IgD-negative memory B cell (primary cell): ENCODE measurements around the gene CELF4. TPM values are rescaled to one million over a fixed set of nuclear protein-coding genes. Genes with fewer than 3 reads are reported as not detected.

Source experiments
- H3K27ac Mint-ChIP-seq, 3 donors: one replicate each; pipeline ENCODE4 v1.8.0; 2020 to 2022; ENCODE audit warnings: mild to moderate bottlenecking in 3 of 3, mixed read lengths in 3 of 3, moderate library complexity in 1 of 3
- H3K27me3 Mint-ChIP-seq: one replicate; pipeline ENCODE4 v1.8.0; 2021; ENCODE audit warnings: mixed read lengths
- H3K36me3 Mint-ChIP-seq: one replicate; pipeline ENCODE4 v1.8.0; 2020; ENCODE audit warnings: mild to moderate bottlenecking, mixed read lengths
- H3K4me1 Mint-ChIP-seq, 3 donors: one replicate each; pipeline ENCODE4 v1.8.0; 2020 to 2022; ENCODE audit warnings: mixed read lengths in 3 of 3, mild to moderate bottlenecking in 1 of 3
- H3K4me3 Mint-ChIP-seq, 4 donors: one replicate each; pipeline ENCODE4 v1.8.0; 2020 to 2022; ENCODE audit warnings: mild to moderate bottlenecking in 4 of 4, mixed read lengths in 4 of 4, moderate library complexity in 3 of 4
- H3K9me3 Mint-ChIP-seq, 3 donors: one replicate each; pipeline ENCODE4 v1.8.0; 2020 to 2021; ENCODE audit warnings: mixed read lengths in 3 of 3, mild to moderate bottlenecking in 1 of 3
- polyA plus RNA-seq: library from polyadenylated mRNA; unstranded; fragments of 300-500 nt; fragmentation: Illumina TruSeq; gene quantifications from one replicate; pipeline ENCODE4 v1.2.3, GENCODE V29; 2021

CELF4 gene
- polyA plus RNA-seq, 1 donor from 2014 or later: 0.21 TPM

DNA sequence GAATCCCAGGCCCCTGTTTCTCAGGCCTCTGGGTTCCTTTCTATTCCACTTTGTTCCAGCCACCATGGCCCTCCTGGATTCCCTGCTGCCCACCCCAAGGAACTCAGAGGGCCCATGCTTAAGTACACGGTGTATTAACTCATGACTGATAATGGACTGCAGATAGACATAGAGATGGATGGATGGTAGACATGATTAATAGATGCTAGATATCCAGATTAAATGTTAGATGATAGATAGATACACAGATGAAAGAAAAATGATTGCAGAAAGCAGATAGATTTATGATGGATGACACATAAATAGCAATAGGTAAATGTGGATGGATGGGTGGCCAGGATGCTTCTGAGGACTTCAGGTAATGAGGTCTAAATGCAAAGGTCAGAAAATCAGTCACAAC, 278.0 kb downstream of the CELF4 start:
- no peak overlapping the region for H3K4me3 Mint-ChIP-seq
- no peaks in the 10 kb centered on the region for H3K4me1 Mint-ChIP-seq
- no peaks in the 10 kb centered on the region for H3K36me3 Mint-ChIP-seq
- peaks cover 3% of the 10 kb centered on the region for H3K27me3 Mint-ChIP-seq
- no peak overlapping the region for H3K27ac Mint-ChIP-seq
- H3K9me3 Mint-ChIP-seq: no peaks in the 10 kb centered on the region

DNA sequence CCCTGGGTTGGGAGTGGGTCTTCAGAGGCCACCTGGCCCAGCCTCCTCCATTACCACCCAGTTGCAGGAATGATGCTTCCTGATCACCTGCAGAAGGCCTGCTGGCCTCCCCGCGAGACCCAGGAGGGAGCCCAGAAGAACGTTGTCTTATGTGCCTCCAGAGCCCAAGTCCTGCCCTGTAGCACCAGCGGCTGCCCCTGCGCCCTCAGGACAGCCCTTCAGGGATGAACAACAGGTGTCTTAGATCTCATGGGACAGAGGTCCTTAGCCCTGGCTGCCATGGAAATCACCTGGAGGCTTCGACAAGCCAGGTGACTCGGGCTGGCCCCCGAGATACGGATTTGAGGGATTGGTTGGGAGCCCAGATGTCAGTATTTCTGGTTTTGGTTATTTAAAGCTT, 278.8 kb downstream of the CELF4 start:
- H3K4me1 Mint-ChIP-seq: no peaks in the 10 kb centered on the region
- H3K36me3 Mint-ChIP-seq: no peaks in the 10 kb centered on the region
- peaks cover 3% of the 10 kb centered on the region for H3K27me3 Mint-ChIP-seq
- no peak overlapping the region for H3K27ac Mint-ChIP-seq
- no peaks in the 10 kb centered on the region for H3K9me3 Mint-ChIP-seq
- no peak overlapping the region for H3K4me3 Mint-ChIP-seq

GRCh38 chr18:37285825-37286224, 279.8 kb downstream of the CELF4 start:
- no peaks in the 10 kb centered on the region for H3K4me1 Mint-ChIP-seq
- H3K27me3 Mint-ChIP-seq: peaks cover 3% of the 10 kb centered on the region
- H3K9me3 Mint-ChIP-seq: peaks cover 0 to 2% (median 0%) of the 10 kb centered on the region in 3 donors
- H3K4me3 Mint-ChIP-seq: no peak overlapping the region
- no peak overlapping the region for H3K27ac Mint-ChIP-seq
- no peaks in the 10 kb centered on the region for H3K36me3 Mint-ChIP-seq

GRCh38 chr18:37284260-37284659, 281.3 kb downstream of the CELF4 start:
- peaks cover 5% of the 10 kb centered on the region for H3K27me3 Mint-ChIP-seq
- H3K4me3 Mint-ChIP-seq: no peak overlapping the region
- H3K4me1 Mint-ChIP-seq: no peaks in the 10 kb centered on the region
- H3K36me3 Mint-ChIP-seq: no peaks in the 10 kb centered on the region
- H3K27ac Mint-ChIP-seq: no peak overlapping the region
- peaks cover 0 to 2% (median 0%) of the 10 kb centered on the region in 3 donors for H3K9me3 Mint-ChIP-seq

DNA sequence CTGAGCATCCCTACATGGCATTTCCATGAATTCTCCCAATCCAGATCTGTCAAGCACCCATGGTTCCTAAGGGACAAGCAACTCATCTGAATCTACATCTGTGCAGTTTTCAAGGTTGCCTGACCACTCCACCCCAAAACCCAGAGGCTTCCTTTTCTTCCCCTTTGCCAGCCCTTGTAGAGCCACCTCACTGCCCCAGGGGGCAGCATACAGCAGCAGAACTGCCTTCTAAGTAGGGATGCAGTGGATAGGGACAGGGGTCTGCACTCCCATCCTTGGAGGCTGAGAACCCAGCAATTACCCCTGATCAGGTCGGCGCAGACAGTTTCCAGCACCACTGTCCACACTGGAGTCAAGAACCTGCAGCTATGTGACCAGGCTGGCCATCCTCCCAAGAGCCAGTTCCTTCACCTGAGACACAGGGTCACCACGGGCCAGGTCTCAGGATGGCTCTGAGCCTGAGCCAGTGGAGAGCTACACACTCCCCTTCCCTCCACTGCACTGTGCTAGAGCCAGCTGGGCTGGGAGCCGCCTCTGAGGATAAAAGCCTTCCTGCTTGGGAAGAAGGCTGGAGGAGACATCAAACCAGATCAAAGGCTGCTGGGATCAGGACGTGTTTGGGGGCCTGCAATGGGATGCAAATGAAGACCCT, 283.1 kb downstream of the CELF4 start:
- Mint-ChIP-seq H3K9me3 (peaks cover 0 to 5% (median 0%) of the 10 kb centered on the region in 3 donors), H3K36me3 (no peaks in the 10 kb centered on the region), H3K27ac (no peak overlapping the region), H3K27me3 (peaks cover 14% of the 10 kb centered on the region), H3K4me1 (no peaks in the 10 kb centered on the region), H3K4me3 (no peak overlapping the region)

DNA sequence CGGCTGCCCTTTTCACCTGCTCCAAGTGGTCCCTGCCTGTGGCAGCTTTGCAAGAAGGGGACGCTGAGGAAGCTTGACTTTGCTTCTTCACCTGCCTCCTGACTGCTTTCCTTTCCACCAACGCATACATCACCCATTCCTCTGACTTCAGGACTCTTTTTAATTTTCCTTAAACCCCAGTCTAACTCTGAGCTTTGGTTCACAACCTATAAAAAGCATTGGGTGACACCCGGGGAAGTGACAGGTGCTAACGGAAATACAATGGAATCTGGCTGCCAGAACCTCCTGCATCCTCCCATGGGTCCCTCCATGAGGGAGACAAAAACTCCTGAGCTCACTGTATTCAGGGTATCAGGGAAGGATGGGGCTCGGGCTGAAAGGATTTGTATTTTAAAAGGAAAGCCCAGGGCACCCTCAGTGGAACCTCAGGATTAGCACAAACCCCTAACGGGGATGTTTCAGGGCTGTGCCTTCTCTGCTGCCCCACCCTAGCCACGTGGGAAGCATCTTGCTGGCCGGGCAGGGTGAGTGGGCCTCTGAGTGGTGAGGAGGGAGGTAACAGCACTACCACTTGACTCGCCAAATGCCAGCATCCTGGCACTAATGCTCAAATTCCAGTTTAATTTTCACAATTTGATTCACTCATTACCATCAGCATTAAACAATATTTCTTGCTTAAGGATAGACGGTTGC, 284.8 kb downstream of the CELF4 start:
- Mint-ChIP-seq H3K4me1 (no peaks in the 10 kb centered on the region), H3K9me3 (peaks cover 0 to 5% (median 0%) of the 10 kb centered on the region in 3 donors), H3K36me3 (no peaks in the 10 kb centered on the region), H3K27ac (no peak overlapping the region), H3K27me3 (peaks cover 18% of the 10 kb centered on the region), H3K4me3 (no peak overlapping the region)

- H3K4me3 Mint-ChIP-seq: no peak overlapping the region
- peaks cover 23% of the 10 kb centered on the region for H3K27me3 Mint-ChIP-seq
- H3K27ac Mint-ChIP-seq: no peak overlapping the region
- H3K36me3 Mint-ChIP-seq: no peaks in the 10 kb centered on the region
- peaks cover 0 to 9% (median 0%) of the 10 kb centered on the region in 3 donors for H3K9me3 Mint-ChIP-seq
- H3K4me1 Mint-ChIP-seq: no peaks in the 10 kb centered on the region
Observed at GRCh38 chr18:37277804-37278203, 287.8 kb downstream of the CELF4 start.

DNA sequence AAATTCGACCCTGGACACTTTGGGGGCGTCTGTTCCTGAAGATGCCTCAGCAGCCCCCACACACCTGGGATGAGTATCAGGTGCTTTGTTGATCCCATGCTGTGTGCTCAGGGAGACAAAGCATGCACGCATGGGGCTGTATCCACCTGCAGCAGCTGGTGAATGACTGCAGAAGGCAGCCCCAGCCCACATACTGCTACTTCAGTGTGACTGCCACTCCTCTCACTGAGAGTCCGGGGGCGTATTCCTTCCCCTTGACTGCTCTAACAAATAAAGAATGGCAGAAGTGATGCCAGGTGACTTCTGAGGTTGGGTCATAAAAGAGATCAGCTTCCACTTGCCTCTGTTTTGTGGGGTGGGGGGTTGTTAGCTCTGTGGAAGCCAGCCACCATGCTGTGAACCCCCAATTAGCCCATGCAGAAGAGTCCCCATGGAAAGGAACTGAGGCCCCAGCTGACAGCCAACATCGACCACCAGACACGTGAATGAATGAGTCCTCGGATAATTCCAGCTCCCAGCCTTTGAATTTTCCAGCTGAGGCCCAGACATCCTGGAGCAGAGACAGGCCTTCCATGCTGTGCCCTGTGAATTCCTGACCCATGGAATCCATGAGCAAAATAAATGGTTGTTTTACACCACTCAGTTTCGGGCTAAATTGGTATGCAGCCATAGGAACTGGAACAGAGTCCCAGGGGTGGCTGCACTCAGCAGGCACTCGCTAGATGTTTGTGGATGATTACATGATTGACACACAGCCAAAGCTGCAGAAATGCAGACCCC, 289.3 kb downstream of the CELF4 start:
- no peaks in the 10 kb centered on the region for H3K4me1 Mint-ChIP-seq
- no peak overlapping the region for H3K4me3 Mint-ChIP-seq
- H3K27me3 Mint-ChIP-seq: peaks cover 23% of the 10 kb centered on the region
- no peaks in the 10 kb centered on the region for H3K36me3 Mint-ChIP-seq
- H3K27ac Mint-ChIP-seq: no peak overlapping the region
- peaks cover 0 to 8% (median 0%) of the 10 kb centered on the region in 3 donors for H3K9me3 Mint-ChIP-seq

- no peak overlapping the region for H3K27ac Mint-ChIP-seq
- no peaks in the 10 kb centered on the region for H3K4me1 Mint-ChIP-seq
- no peak overlapping the region for H3K4me3 Mint-ChIP-seq
- peaks cover 23% of the 10 kb centered on the region for H3K27me3 Mint-ChIP-seq
- peaks cover 0 to 9% (median 2%) of the 10 kb centered on the region in 3 donors for H3K9me3 Mint-ChIP-seq
- no peaks in the 10 kb centered on the region for H3K36me3 Mint-ChIP-seq
Observed at GRCh38 chr18:37275237-37275741, 290.3 kb downstream of the CELF4 start.

GRCh38 chr18:37274309-37275236, 291.0 kb downstream of the CELF4 start:
- H3K4me1 Mint-ChIP-seq: no peaks in the 10 kb centered on the region
- peaks cover 23% of the 10 kb centered on the region for H3K27me3 Mint-ChIP-seq

GRCh38 chr18:37272841-37273240, 292.8 kb downstream of the CELF4 start:
- peaks cover 2 to 6% (median 2%) of the 10 kb centered on the region in 3 donors for H3K4me1 Mint-ChIP-seq
- H3K27me3 Mint-ChIP-seq: peaks cover 14% of the 10 kb centered on the region
- H3K27ac Mint-ChIP-seq: no peak overlapping the region
- peaks cover 0 to 8% (median 4%) of the 10 kb centered on the region in 3 donors for H3K9me3 Mint-ChIP-seq
- H3K4me3 Mint-ChIP-seq: no peak overlapping the region
- peaks cover 2% of the 10 kb centered on the region for H3K36me3 Mint-ChIP-seq

More at GRCh38 chr18:37274309-37275236, 291.0 kb downstream of the CELF4 start:
- Mint-ChIP-seq H3K36me3 (no peaks in the 10 kb centered on the region), H3K9me3 (peaks cover 0 to 11% (median 4%) of the 10 kb centered on the region in 3 donors), H3K4me3 (no peak overlapping the region), H3K27ac (no peak overlapping the region)

DNA sequence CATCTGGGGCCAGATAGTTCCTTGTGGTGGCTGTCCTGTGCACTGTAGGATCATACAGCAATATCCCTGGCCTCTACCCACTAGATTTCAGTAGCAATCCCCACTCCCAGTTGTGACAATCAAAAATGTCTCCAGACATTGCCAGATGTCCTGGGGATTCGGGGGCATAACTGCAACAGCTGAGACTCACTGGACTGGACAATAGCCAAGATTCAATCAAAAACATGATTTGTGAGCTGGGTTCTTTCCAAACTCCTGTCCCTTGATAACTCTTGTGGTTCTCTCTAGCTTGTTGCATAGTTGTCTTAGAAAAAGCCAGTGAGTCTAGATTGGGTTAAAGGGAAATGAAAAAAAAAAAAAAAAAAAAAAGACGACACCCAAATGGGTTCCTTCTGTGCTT, 293.4 kb downstream of the CELF4 start:
- Mint-ChIP-seq H3K36me3 (peaks cover 2% of the 10 kb centered on the region), H3K9me3 (peaks cover 0 to 8% (median 4%) of the 10 kb centered on the region in 3 donors), H3K27me3 (peaks cover 12% of the 10 kb centered on the region), H3K4me3 (no peak overlapping the region), H3K4me1 (peaks cover 2 to 6% (median 2%) of the 10 kb centered on the region in 3 donors), H3K27ac (no peak overlapping the region)

GRCh38 chr18:37270666-37271052, 294.9 kb downstream of the CELF4 start:
- H3K4me3 Mint-ChIP-seq: no peak overlapping the region
- H3K36me3 Mint-ChIP-seq: peaks cover 2% of the 10 kb centered on the region
- peaks cover 8% of the 10 kb centered on the region for H3K27me3 Mint-ChIP-seq
- H3K4me1 Mint-ChIP-seq: peaks cover 2 to 6% (median 2%) of the 10 kb centered on the region in 3 donors
- peaks cover 0 to 6% (median 4%) of the 10 kb centered on the region in 3 donors for H3K9me3 Mint-ChIP-seq
- H3K27ac Mint-ChIP-seq: no peak overlapping the region

DNA sequence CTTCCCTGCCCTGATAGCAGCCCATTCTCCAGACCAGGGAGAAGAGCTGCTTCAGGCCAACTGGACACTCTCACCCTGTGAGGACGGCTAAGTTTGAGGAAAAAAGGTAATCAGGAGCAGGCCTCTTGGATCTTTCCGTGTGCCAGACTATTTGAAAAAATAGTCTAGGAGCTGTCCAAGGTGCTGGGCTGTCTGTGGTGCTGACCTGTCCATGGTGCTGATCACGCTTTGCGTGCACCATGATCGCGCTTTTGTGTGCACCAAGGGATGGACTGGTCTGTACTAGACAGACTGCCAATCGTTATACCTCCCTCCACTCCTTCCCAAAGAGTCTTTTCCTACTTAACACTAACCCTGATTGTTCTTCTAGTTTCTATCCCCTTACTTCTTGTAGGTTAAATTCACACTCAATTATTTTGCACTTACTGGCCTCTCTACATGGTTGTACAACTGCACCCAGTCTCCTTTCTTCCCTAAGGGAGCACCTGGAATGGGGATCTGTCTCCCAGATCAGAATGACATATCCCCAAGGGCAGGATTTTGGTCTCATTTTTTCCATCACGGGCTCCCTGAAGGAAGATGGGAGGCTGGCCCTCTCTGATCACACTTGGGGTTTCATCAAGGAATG, 295.4 kb downstream of the CELF4 start:
- no peak overlapping the region for H3K4me3 Mint-ChIP-seq
- H3K4me1 Mint-ChIP-seq: peaks cover 2 to 6% (median 2%) of the 10 kb centered on the region in 3 donors
- H3K27ac Mint-ChIP-seq: no peak overlapping the region
- peaks cover 2% of the 10 kb centered on the region for H3K36me3 Mint-ChIP-seq
- H3K27me3 Mint-ChIP-seq: peaks cover 6% of the 10 kb centered on the region
- peaks cover 0 to 4% (median 4%) of the 10 kb centered on the region in 3 donors for H3K9me3 Mint-ChIP-seq
